Stomach (tissue), 4 donors: ENCODE results near the gene SLC35F3.

Source experiments
- CTCF ChIP-seq, 7 experiments: fragments of 450-650 bp in 4 of 7; fragments of 200-600 bp in 3 of 7; sonication (generic) in 3 of 7; IDR thresholded peaks; one replicate each; pipeline ENCODE4 v1.5.1; 2016 to 2019; ENCODE audit warnings: antibody characterized with exemption in 7 of 7, control low read depth in 2 of 7, mild to moderate bottlenecking in 1 of 7
- EP300 ChIP-seq: sonication (generic); formaldehyde crosslinking; IDR thresholded peaks from one replicate; pipeline ENCODE4 v1.6.1; 2017; ENCODE audit warnings: antibody characterized with exemption
- POLR2A ChIP-seq, 4 donors: fragments of 450-650 bp; IDR thresholded peaks; one replicate each; pipeline ENCODE4 v1.6.1; 2016; ENCODE audit warnings: antibody characterized with exemption in 4 of 4, control low read depth in 2 of 4, mild to moderate bottlenecking in 1 of 4, moderate library complexity in 1 of 4
- POLR2AphosphoS5 ChIP-seq, 3 donors: sonication (generic); formaldehyde crosslinking; IDR thresholded peaks; one replicate each; pipeline ENCODE4 v1.6.1; 2016; ENCODE audit warnings: antibody characterized with exemption in 3 of 3

- TF ChIP-seq CTCF (IDR thresholded peaks at IDR 0.05) = no peak
- TF ChIP-seq POLR2A (IDR thresholded peaks at IDR 0.05) = no peak
- no peak for TF ChIP-seq POLR2AphosphoS5 (IDR thresholded peaks at IDR 0.05)
- no peak for TF ChIP-seq EP300
These were observed 20.8 kb upstream of the SLC35F3 start for GRCh38 chr1:233883671-233884070.
